ENCODE data around the gene POP5.
"Not testable (repeated sequence)": the region's sequence is repeated elsewhere in the genome, so short reads cannot be mapped to it uniquely, and the experiment has no call there.

POP5 gene

DNA sequence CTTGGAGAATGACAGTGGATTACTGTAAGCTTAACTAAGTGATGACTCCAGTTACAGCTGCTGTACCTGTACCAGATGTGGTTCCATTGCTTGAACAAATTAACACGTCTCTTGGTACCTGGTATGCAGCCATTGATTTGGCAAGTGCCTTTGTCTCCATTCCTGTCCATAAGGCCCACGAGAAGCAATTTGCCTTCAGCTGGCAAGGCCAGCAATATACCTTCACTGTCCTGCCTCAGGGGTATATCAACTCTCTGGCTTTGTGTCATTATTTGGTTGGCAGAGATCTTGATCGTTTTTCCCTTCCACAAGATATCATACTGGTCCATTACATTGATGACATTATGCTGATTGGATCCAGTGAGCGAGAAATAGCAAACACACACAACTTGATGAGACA, 29.4 kb upstream of the POP5 start:
- no peak overlapping the region for H3K4me3 ChIP-seq (ENCODE audit: low read depth, low read length)
- H3K9me3 ChIP-seq (ENCODE audit: control insufficient read depth, insufficient read depth, low read depth, low read length) = no peaks in the 10 kb centered on the region
- no peaks in the 10 kb centered on the region for H3K27me3 ChIP-seq (ENCODE audit: control insufficient read depth, insufficient read depth, low read length)
- no peak overlapping the region for H3K9ac ChIP-seq (ENCODE audit: low read length)
- H3K4me1 ChIP-seq (ENCODE audit: control insufficient read depth, insufficient read depth, low read length) = no peaks in the 10 kb centered on the region
- no peaks in the 10 kb centered on the region for H3K36me3 ChIP-seq (ENCODE audit: control insufficient read depth, insufficient read depth, low read length)
- H3K27ac ChIP-seq (ENCODE audit: low read depth, low read length) = no peak overlapping the region

GRCh38 chr12:120602416-120602815, 21.2 kb upstream of the POP5 start:
- H3K9ac ChIP-seq (ENCODE audit: low read length); H3K9me3 ChIP-seq (ENCODE audit: control insufficient read depth, insufficient read depth, low read depth, low read length); H3K4me3 ChIP-seq (ENCODE audit: low read depth, low read length); H3K27me3 ChIP-seq (ENCODE audit: control insufficient read depth, insufficient read depth, low read length); H3K27ac ChIP-seq (ENCODE audit: low read depth, low read length); H3K36me3 ChIP-seq (ENCODE audit: control insufficient read depth, insufficient read depth, low read length): not testable (repeated sequence)
- peaks cover 23% of the 10 kb centered on the region for H3K4me1 ChIP-seq (ENCODE audit: control insufficient read depth, insufficient read depth, low read length)

DNA sequence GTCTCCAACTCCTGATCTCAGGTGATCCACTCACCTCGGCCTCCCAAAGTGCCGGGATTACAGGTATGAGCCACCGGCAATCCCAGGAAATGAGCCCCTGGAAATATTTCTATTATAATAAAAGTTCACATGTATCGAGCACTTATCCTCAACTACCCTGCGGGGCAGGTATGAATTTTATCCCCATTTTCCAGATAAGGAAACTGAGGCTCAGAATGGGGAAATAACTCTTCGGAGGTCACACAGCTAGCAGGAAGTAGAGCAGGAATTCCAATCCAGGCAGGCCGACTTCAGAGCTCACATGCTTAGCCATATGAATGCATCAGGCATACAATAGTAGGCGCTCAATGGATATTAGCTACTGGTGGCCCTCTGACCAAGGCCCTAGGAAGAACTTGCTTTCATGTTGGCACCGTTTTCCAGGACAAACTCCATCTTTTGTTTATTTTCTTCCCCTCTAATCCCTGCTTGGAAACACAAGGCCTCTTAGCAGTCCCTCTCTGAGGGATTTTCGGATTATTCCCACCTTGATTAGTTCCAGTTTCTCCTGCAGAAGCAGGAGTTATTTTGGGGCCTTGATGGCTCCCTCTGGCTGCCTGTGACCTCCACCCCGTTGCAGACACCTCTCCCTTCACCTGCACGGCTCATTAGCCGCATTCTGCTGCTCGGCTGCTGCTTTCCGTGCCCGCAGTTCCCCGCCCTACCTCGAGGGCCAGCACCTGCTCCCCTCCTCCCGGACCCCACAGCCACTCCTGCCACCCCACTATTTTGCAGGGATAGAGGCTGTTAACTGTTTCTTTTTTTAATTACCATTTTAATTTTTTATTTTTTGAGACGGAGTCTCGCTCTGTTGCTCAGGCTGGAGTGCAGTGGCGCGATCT, 18.7 kb upstream of the POP5 start:
- no peak overlapping the region for H3K9ac ChIP-seq (ENCODE audit: low read length)
- no peaks in the 10 kb centered on the region for H3K36me3 ChIP-seq (ENCODE audit: control insufficient read depth, insufficient read depth, low read length)
- H3K27me3 ChIP-seq (ENCODE audit: control insufficient read depth, insufficient read depth, low read length) = no peaks in the 10 kb centered on the region
- H3K4me1 ChIP-seq (ENCODE audit: control insufficient read depth, insufficient read depth, low read length) = peaks cover 23% of the 10 kb centered on the region
- H3K27ac ChIP-seq (ENCODE audit: low read depth, low read length) = no peak overlapping the region
- H3K9me3 ChIP-seq (ENCODE audit: control insufficient read depth, insufficient read depth, low read depth, low read length) = no peaks in the 10 kb centered on the region
- H3K4me3 ChIP-seq (ENCODE audit: low read depth, low read length) = no peak overlapping the region

DNA sequence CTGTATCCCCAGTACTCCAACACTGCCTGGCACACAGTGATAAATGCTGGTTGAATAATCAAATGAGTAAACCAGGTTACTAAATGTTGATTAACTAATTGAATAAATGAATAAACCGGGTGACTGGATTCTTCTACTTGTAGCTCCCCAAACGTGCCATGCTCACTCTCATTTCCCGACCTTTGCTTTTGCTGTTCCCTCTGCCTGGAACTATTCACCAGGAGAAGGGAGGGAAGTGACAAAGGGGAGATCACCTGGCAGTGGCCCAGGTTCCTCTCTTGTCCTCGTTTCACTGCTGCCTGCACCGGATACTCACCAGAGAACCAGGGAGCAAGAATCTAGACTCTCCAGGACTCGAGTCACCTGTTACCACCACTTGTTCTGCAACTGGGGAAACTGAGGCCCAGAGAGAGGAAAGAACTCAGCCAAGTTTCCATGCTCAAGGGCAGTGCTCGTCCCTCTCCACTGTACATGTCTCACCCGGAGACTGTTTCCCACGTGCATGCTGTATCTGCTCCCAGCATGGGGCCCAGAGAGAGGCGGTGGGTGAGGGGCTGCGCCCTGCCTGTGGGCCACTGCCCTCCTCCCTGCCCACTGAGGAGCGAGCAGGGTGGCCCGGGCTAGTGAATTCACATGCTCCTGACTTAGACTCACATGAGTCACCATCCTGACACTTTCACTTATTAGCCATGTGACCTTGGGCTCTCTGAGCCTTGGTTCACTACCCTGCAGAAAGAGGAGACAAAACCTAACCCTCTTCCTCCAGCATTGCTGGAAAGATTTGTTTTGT, 17.7 kb upstream of the POP5 start:
- H3K4me3 ChIP-seq (ENCODE audit: low read depth, low read length) = no peak overlapping the region
- no peaks in the 10 kb centered on the region for H3K9me3 ChIP-seq (ENCODE audit: control insufficient read depth, insufficient read depth, low read depth, low read length)
- H3K36me3 ChIP-seq (ENCODE audit: control insufficient read depth, insufficient read depth, low read length) = no peaks in the 10 kb centered on the region
- H3K9ac ChIP-seq (ENCODE audit: low read length) = no peak overlapping the region
- no peaks in the 10 kb centered on the region for H3K27me3 ChIP-seq (ENCODE audit: control insufficient read depth, insufficient read depth, low read length)
- H3K27ac ChIP-seq (ENCODE audit: low read depth, low read length) = no peak overlapping the region
- H3K4me1 ChIP-seq (ENCODE audit: control insufficient read depth, insufficient read depth, low read length) = peaks cover 23% of the 10 kb centered on the region

GRCh38 chr12:120597861-120598260, 16.7 kb upstream of the POP5 start:
- no peaks in the 10 kb centered on the region for H3K36me3 ChIP-seq (ENCODE audit: control insufficient read depth, insufficient read depth, low read length)
- H3K27me3 ChIP-seq (ENCODE audit: control insufficient read depth, insufficient read depth, low read length) = no peaks in the 10 kb centered on the region
- H3K9me3 ChIP-seq (ENCODE audit: control insufficient read depth, insufficient read depth, low read depth, low read length) = no peaks in the 10 kb centered on the region
- H3K27ac ChIP-seq (ENCODE audit: low read depth, low read length) = no peak overlapping the region
- no peak overlapping the region for H3K9ac ChIP-seq (ENCODE audit: low read length)
- no peak overlapping the region for H3K4me3 ChIP-seq (ENCODE audit: low read depth, low read length)
- H3K4me1 ChIP-seq (ENCODE audit: control insufficient read depth, insufficient read depth, low read length) = peaks cover 23% of the 10 kb centered on the region

DNA sequence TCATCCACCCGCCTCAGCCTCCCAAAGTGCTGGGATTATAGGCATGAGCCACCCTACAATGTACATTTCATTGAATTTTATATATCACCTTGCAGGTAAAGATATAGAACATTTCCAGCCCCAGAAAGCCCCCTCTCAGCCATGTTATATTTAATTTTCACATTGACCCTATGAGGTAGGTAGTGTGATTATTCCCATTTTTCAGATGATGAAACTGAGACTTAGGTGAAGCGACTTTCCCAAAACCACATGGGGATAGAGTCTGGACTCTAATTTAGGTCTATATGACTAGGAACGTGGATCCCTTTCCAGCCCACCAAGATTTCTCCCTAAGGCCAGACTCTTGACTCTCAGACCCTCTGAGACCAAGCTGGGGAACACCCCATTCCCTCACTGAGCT, 15.7 kb upstream of the POP5 start:
- no peak overlapping the region for H3K27ac ChIP-seq (ENCODE audit: low read depth, low read length)
- H3K9ac ChIP-seq (ENCODE audit: low read length) = no peak overlapping the region
- H3K36me3 ChIP-seq (ENCODE audit: control insufficient read depth, insufficient read depth, low read length) = no peaks in the 10 kb centered on the region
- H3K4me3 ChIP-seq (ENCODE audit: low read depth, low read length) = no peak overlapping the region
- no peaks in the 10 kb centered on the region for H3K27me3 ChIP-seq (ENCODE audit: control insufficient read depth, insufficient read depth, low read length)
- H3K9me3 ChIP-seq (ENCODE audit: control insufficient read depth, insufficient read depth, low read depth, low read length) = no peaks in the 10 kb centered on the region
- H3K4me1 ChIP-seq (ENCODE audit: control insufficient read depth, insufficient read depth, low read length) = peaks cover 26% of the 10 kb centered on the region

DNA sequence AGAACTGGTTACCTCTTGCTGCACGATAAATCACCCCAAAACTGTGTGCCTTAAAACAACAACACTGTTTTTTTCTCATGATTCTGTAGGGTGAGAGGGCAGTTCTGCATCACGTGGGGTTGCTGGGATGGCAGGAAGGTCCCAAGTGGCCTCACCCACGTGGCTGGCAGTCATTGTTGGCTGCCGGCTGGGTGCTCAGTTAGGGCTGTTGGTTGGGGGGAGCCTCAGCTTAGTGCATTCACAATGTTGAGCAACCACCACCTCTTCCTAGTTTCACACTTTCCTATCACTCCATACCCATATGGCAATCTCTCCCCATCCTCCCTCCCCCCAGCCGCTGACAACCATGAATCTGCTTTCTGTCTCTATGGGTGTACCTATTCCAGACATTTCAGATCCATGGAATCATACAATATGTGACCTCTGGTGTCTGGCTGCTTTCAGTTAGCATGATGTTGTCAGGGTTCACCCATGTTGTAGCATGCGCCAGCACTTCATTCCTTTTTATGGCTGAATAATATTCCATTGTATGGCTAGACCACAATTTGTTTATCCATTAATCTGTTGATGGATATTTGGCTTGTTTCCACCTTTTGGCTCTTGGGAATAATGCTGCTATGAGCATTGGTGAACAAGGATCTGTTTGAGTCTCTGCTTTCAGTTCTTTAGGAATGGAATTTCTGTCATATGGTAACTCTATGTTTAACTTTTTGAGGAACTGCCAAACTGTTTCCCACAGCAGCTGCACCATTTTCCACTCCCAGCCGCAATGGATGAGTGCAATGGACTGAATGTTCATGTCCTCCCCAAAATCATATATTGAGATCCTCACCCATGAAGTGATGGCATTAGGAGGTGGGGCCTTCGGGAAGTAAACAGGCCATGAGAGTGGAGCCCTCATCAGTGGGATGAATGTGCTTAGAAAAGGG, 11.2 kb upstream of the POP5 start:
- no peaks in the 10 kb centered on the region for H3K9me3 ChIP-seq (ENCODE audit: control insufficient read depth, insufficient read depth, low read depth, low read length)
- H3K4me3 ChIP-seq (ENCODE audit: low read depth, low read length) = no peak overlapping the region
- H3K36me3 ChIP-seq (ENCODE audit: control insufficient read depth, insufficient read depth, low read length) = no peaks in the 10 kb centered on the region
- no peak overlapping the region for H3K27ac ChIP-seq (ENCODE audit: low read depth, low read length)
- H3K4me1 ChIP-seq (ENCODE audit: control insufficient read depth, insufficient read depth, low read length) = peaks cover 6% of the 10 kb centered on the region; the same call in 1 of the 2 replicates
- H3K27me3 ChIP-seq (ENCODE audit: control insufficient read depth, insufficient read depth, low read length) = no peaks in the 10 kb centered on the region
- no peak overlapping the region for H3K9ac ChIP-seq (ENCODE audit: low read length)

- no peaks in the 10 kb centered on the region for H3K36me3 ChIP-seq (ENCODE audit: control insufficient read depth, insufficient read depth, low read length)
- H3K9ac ChIP-seq (ENCODE audit: low read length) = no peak overlapping the region
These were observed 9.7 kb upstream of the POP5 start for GRCh38 chr12:120590741-120591407.

DNA sequence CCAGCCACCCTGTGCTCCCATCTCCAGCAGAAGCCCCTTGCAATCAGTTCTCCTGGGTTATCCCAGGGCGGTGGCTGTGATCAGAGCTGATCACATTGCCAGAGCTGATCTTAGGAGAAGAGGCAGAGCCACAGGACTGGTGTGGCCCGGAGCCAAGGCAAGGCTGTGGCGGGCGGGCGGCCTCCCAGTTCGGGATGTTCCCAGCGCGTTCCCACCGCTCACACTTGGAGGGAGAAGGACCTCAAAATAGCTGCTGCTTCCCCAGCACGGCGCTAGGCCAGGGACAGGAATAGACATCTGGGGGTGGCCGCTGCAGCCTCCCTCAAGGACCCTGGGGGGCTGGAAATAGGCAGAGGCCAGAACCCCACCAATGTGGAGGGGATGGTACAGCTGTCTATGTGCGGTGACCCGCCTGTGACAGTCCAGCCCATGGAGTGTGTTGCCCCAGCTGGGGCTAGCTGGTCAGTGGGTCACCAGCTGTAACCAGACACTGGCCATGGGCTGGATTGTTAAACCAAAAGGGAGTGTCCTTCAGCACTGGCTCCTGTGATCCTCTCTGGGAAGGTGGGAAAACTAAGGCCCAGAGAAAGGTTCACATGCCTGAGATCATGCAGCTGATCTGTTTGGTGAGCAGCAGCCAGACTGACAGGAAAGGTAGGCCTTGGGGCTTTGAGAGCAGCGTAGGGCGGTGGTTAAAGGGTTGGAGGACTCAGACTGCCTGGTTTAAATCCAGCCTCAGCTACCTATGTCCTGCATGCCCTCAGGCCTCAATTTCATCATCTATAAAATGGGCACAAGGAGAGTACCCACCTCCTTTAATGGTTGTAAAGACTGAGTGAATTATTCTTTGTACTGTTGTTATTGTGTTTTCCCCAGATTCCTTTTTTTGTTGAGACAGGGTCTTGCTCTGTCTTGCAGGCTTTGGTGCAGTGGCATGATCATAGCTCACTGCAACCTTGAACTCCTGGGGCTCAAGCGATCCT, 8.0 kb upstream of the POP5 start:
- Histone ChIP-seq H3K27me3 (ENCODE audit: control insufficient read depth, insufficient read depth, low read length) (peaks cover 5% of the 10 kb centered on the region; the same call in 1 of the 2 replicates), H3K36me3 (ENCODE audit: control insufficient read depth, insufficient read depth, low read length) (no peaks in the 10 kb centered on the region), H3K4me3 (ENCODE audit: low read depth, low read length) (no peak overlapping the region), H3K9ac (ENCODE audit: low read length) (no peak overlapping the region), H3K4me1 (ENCODE audit: control insufficient read depth, insufficient read depth, low read length) (peaks cover 6% of the 10 kb centered on the region; the same call in 1 of the 2 replicates), H3K9me3 (ENCODE audit: control insufficient read depth, insufficient read depth, low read depth, low read length) (no peaks in the 10 kb centered on the region), H3K27ac (ENCODE audit: low read depth, low read length) (no peak overlapping the region)

More at GRCh38 chr12:120590741-120591407, 9.7 kb upstream of the POP5 start:
- no peak overlapping the region for H3K27ac ChIP-seq (ENCODE audit: low read depth, low read length)
- no peaks in the 10 kb centered on the region; the same call in 1 of the 2 replicates for H3K27me3 ChIP-seq (ENCODE audit: control insufficient read depth, insufficient read depth, low read length)
- H3K4me3 ChIP-seq (ENCODE audit: low read depth, low read length) = no peak overlapping the region
- H3K9me3 ChIP-seq (ENCODE audit: control insufficient read depth, insufficient read depth, low read depth, low read length) = no peaks in the 10 kb centered on the region
- peaks cover 6% of the 10 kb centered on the region; the same call in 1 of the 2 replicates for H3K4me1 ChIP-seq (ENCODE audit: control insufficient read depth, insufficient read depth, low read length)

Measured in HUES6 (cell line).